GM18505 (cell line): Measurements from ENCODE around the gene WDR46.
A peak's percentile ranks its signal among the peaks of the same experiment; 100 is the strongest.

Experiments used
- ATAC-seq: cut with Tn5 transposase; IDR thresholded peaks from one replicate; pipeline ENCODE4 v1.9.1; 2021; ENCODE audit not compliant: unreplicated experiment
- POLR2A ChIP-seq: IDR thresholded peaks from 4 replicates; pipeline ENCODE4 v1.6.1; 2011; ENCODE audit warnings: borderline replicate concordance; ENCODE audit not compliant: insufficient read depth, insufficient read length; ENCODE audit errors: extremely low read depth

Gene WDR46

GRCh38 chr6:33301877-33302276 is 12.8 kb upstream of the WDR46 start:
- no peak for TF ChIP-seq POLR2A
- no peak for ATAC-seq

GRCh38 chr6:33299237-33299944 is 10.4 kb upstream of the WDR46 start:
- ATAC-seq: peak; percentile 55

DNA sequence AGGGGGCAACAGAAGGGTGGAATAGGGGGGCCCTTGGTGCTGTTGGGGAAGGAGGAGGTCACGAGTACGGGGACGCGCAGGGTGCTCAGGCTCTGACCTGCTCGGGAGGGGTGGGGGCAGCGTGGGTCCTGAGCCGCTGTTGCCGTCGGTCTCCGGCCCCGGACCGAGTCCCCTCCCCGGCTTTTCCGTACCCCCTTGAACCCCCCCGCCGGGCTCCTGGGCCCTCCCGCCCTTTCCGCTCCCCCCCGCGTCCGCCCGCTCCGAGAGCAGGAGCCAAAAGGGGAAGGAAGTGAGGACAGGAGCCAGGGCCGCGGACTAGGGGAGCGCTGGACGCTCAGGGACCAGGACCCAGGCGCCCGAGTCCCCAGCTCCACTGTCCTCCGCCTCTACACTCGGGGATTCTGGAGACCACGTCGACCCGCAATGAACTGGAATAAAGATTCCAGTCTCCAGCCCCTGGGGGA is 9.8 kb upstream of the WDR46 start, which contains the start of gene RGL2:
Gene RGL2, minus strand, starts transcription at position 170 of the 464 bp plus-strand sequence. CDS start 332 bp downstream, outside the sequence.
- peak; percentile 8 for ATAC-seq
- TF ChIP-seq POLR2A: no peak

More at GRCh38 chr6:33299237-33299944, 10.4 kb upstream of the WDR46 start:
- peak; percentile 92 for TF ChIP-seq POLR2A

DNA sequence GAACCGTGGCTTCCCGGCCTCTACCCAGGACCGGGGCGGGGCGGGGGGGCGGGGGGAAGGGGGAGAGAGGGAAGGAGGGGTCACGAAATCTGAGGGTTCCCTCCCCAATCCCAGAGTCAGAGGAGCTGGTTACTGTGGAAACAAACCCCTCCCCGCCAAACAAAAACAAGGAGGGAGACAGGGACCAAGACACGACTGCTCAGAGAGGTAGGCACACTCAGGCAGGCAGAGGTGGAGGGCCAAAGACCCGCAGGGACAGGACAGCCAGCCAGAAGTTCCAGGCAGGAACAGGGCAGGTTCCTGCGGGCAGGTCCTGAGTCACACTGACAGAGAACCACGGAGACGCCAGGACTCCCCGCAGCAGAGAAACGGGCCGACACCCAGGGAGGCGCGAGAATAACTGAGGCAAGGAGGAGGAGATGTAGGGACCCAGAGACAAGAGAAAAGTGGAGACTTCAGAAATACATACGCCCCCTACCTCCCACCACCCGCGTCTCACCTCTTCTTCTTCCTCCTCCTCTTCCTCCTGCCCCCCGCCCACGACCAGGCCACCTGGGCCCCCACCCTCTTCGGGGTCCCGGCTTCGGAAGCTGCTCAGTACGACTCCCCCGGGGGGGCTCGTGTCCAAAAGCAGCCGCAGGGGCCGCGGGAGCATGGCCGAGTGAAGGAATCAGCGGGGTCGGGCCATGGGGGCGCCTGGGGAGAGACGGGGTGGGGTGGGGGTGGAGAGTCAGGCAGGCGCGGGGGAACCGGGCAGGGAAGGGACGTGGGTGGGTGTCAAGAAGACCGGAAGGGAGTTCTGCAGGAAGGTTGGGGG is 9.1 kb upstream of the WDR46 start:
- ATAC-seq: no peak
- peak; percentile 15 for TF ChIP-seq POLR2A

GRCh38 chr6:33297406-33297955 is 8.4 kb upstream of the WDR46 start:
- no peak for TF ChIP-seq POLR2A
- ATAC-seq: no peak

- ATAC-seq: no peak
- TF ChIP-seq POLR2A: no peak
Observed at GRCh38 chr6:33296797-33297405, 7.9 kb upstream of the WDR46 start.

DNA sequence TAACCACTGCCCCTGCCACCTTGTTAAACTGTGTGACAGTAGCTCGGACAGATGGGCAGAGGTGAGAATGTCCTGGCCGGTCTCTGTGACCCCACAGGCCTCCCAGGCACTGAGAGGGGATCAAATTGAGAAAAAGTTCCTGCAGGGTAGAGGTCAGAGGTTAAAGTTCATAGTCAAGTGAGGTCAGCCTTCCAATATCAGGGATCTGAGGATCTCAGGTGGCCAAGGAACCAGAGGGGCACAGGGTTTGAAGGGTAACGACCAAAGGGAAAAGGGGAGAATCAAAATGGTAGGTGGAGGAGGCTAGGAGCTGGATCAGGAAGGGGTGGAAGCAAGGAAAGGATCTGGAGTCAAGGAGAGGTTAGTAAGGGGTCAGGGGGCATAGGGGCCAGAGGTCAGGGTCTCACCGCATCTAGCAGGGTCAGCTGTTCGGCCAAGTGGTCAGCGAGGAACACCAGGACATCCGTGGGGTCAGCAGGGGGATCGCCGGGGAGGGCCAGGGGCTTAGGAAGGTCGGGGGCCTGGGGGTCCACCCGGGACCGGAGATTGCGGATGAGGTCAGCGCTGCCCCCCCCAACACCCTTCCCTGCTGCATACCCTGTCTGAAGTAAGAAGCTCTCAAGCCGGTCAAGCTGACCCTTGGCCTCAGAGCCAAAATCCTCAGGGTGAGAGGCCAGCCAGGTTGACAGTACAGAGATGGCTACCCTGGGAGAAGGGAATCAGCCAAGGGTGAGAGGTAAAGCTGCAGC is 6.8 kb upstream of the WDR46 start:
- ATAC-seq: no peak
- TF ChIP-seq POLR2A: no peak

DNA sequence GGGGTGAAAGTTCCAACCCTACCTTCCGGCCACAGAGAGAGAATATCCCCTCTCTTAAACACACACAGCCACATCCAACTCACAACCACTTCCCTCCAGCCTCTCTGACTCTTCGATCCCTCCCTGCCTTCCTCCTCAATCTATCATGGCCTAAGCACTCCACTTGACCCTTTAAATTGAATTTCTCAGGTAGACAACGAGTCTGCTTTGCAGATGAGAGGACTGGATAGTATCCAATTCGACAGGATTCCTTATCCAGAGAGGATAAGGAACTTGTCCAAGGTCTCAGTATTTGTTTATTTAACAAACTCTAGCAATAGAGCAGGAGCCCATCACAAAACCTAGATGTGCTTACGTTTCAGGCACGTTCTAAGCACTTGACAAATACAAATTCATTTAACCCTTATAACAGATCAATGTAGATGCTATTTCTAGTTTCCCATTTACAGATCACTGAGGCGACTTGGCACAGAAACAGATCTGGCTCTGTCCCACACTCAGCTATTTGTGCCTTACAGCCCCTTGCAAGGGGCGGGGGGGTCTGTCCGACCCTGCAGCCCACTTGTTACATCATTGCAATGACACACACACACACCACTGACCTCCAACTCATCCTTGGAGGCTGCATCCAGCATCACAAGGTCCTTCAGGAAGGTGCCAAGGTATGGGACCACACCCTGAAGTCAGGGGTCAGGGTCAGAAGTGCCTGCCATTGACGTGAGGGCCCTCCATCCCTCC is 5.2 kb upstream of the WDR46 start:
- ATAC-seq: no peak
- no peak for TF ChIP-seq POLR2A

DNA sequence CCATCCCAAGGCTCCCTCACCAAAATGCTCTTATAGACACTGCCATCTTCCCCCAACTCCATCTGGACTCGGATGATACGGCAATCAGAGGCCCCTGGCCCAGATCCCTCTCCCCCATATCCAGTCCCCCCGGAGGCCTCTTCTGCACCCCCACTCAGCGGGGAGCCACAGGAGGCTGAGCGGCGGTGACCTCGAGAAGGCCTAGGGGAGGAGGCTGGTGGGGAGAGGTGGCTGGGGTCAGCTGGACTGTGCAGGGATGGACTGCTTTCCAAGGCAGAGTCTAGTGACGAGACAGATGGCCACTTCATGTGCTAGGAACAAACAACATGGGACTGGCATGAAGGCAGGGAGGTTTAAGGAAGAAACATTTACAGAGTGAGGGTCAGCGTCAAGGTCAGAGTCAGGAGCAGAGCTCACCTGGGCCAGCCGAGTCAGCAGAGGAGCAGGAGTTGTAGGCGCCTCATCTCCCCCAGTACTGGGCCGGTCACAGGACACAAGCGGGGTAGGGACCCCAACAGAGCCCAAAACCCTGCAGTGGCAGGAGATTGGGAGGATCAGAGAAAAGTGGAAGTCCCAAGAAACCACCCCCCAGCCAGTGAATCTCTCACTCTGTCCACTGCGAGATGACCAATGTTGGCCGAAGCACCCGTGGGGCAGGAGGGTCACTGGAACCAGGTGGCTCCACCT is 4.1 kb upstream of the WDR46 start:
- ATAC-seq: no peak
- no peak for TF ChIP-seq POLR2A

- no peak for TF ChIP-seq POLR2A
Observed at GRCh38 chr6:33290459-33290858, 1.4 kb upstream of the WDR46 start.

GRCh38 chr6:33289784-33290315 is 811 bp upstream of the WDR46 start:
- peak; percentile 8 for ATAC-seq
- TF ChIP-seq POLR2A: no peak

More at GRCh38 chr6:33290459-33290858, 1.4 kb upstream of the WDR46 start:
- no peak for ATAC-seq
